Posterior cingulate gyrus (tissue), 11 donors: ENCODE results near the gene APEX2.
"Not testable (repeated sequence)": the region's sequence is repeated elsewhere in the genome, so short reads cannot be mapped to it uniquely, and the experiment has no call there.

ENCODE experiments used
- DNase-seq, 10 donors: peaks; one replicate each; pipeline versions ENCODE4 v3.0.0 to v3.0.0-alpha.2; 2020 to 2021; ENCODE audit warnings: mixed read lengths in 3 of 10
- intact Hi-C: fragments of 100-400 bp; cut with DNase I; formaldehyde crosslinking; loops from one replicate; pipeline ENCODE4 v1.15.1; 2023

The APEX2 gene

GRCh38 chrX:54999717-55000598 lies at the start of gene APEX2:
APEX2 (plus strand) TSS chrX:55000363; CDS start chrX:55000423, 60 bp downstream.
- DNase-seq: peak; percentile 74 to 98 (median 84)
- intact Hi-C loops: loop anchor here (2.0 to 10.0 kb wide), 2 partner anchors 191 to 1315 kb away; partner anchors contain the start of gene HUWE1

- DNase-seq: peak in 1 of 10 donors; percentile 62
- intact Hi-C loops: no loop called here
Measured at GRCh38 chrX:54950730-54951375, 49.3 kb upstream of the APEX2 start.

- intact Hi-C loops: no loop called here
- DNase-seq: no peak
Measured at GRCh38 chrX:54961750-54962149, 38.4 kb upstream of the APEX2 start.

- intact Hi-C loops: no loop called here
- no peak for DNase-seq
Measured at GRCh38 chrX:54964766-54965497, 35.2 kb upstream of the APEX2 start.

- DNase-seq: no peak
- intact Hi-C loops: no loop called here
Measured at GRCh38 chrX:54977387-54977786, 22.8 kb upstream of the APEX2 start.

- intact Hi-C loops: no loop called here
- no peak for DNase-seq
Measured at GRCh38 chrX:54978448-54978847, 21.7 kb upstream of the APEX2 start.

GRCh38 chrX:54979432-54979831 lies 20.7 kb upstream of the APEX2 start:
- intact Hi-C loops: no loop called here
- DNase-seq: no peak

- intact Hi-C loops: no loop called here
- no peak for DNase-seq
Measured at GRCh38 chrX:54980334-54980733, 19.8 kb upstream of the APEX2 start.

GRCh38 chrX:54983306-54983705 lies 16.9 kb upstream of the APEX2 start:
- intact Hi-C loops, DNase-seq: not testable (repeated sequence)

GRCh38 chrX:54991706-54992105 lies 8.5 kb upstream of the APEX2 start:
- no peak for DNase-seq
- intact Hi-C loops: loop anchor here (10.0 kb wide), 1 partner anchor 1307 kb away; the partner anchor contains the start of gene HUWE1

- DNase-seq: peak in 1 of 10 donors; percentile 40
- intact Hi-C loops: loop anchor here (10.0 kb wide), 1 partner anchor 1308 kb away; the partner anchor contains the start of gene HUWE1
Measured at GRCh38 chrX:54992911-54993622, 7.1 kb upstream of the APEX2 start.

- intact Hi-C loops: loop anchor here (10.0 kb wide), 1 partner anchor 1309 kb away; the partner anchor contains the start of gene HUWE1
- DNase-seq: peak in 1 of 10 donors; percentile 32
Measured at GRCh38 chrX:54994099-54994498, 6.1 kb upstream of the APEX2 start, which contains the start of gene PFKFB1. PFKFB1 (minus strand) TSS chrX:54994188; CDS start chrX:54994007, 181 bp downstream.

GRCh38 chrX:54994668-54995351 lies 5.4 kb upstream of the APEX2 start:
- peak in 1 of 10 donors; percentile 22 for DNase-seq
- intact Hi-C loops: loop anchor here (10.0 kb wide), 1 partner anchor 1310 kb away; the partner anchor contains the start of gene HUWE1

GRCh38 chrX:54995621-54996020 lies 4.5 kb upstream of the APEX2 start:
- intact Hi-C loops: loop anchor here (10.0 kb wide), 1 partner anchor 1311 kb away; the partner anchor contains the start of gene HUWE1
- DNase-seq: no peak

GRCh38 chrX:55004231-55004630 lies 4.1 kb downstream of the APEX2 start:
- no peak for DNase-seq

GRCh38 chrX:55005256-55005655 lies 5.1 kb downstream of the APEX2 start:
- intact Hi-C loops: no loop called here
- DNase-seq: no peak

More at GRCh38 chrX:55004231-55004630, 4.1 kb downstream of the APEX2 start:
- intact Hi-C loops: no loop called here

GRCh38 chrX:55006827-55007621 lies 6.9 kb downstream of the APEX2 start:
- intact Hi-C loops: no loop called here
- DNase-seq: peak in 1 of 10 donors; percentile 64

- DNase-seq: no peak
- intact Hi-C loops: no loop called here
Measured at GRCh38 chrX:55007656-55008055, 7.5 kb downstream of the APEX2 start.
